ENCODE data around the gene MYOM1. TPM values are rescaled to one million over a fixed set of nuclear protein-coding genes. Genes with fewer than 3 reads are reported as not detected.
"Not testable (repeated sequence)": the region's sequence is repeated elsewhere in the genome, so short reads cannot be mapped to it uniquely, and the experiment has no call there.

MYOM1 gene
- total RNA-seq, 1 donor from 2014 or later, result 0.26 TPM

DNA sequence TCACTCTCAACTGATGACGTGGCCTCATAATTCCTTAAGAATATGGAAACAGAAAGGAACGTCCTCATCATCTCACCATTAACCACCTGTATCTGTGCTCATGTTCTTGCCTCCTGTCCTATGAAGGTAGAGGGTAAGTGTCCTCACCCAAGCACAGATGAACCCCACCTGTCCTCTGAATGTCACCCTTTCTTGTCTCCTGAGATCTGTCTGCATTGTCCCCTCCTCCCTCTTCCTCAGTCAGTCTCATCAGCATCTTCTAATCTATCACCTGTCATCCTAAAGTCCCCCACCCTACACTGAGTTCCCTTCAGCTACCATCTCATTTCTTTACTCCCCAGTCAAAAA lies 167.4 kb downstream of the MYOM1 start:
- no peaks in the 10 kb centered on the region for H3K36me3 ChIP-seq (ENCODE audit: control insufficient read depth, insufficient read depth, low read length)
- no peak overlapping the region for H3K4me3 ChIP-seq (ENCODE audit: low read depth, low read length)
- TF ChIP-seq, protein P1, sequence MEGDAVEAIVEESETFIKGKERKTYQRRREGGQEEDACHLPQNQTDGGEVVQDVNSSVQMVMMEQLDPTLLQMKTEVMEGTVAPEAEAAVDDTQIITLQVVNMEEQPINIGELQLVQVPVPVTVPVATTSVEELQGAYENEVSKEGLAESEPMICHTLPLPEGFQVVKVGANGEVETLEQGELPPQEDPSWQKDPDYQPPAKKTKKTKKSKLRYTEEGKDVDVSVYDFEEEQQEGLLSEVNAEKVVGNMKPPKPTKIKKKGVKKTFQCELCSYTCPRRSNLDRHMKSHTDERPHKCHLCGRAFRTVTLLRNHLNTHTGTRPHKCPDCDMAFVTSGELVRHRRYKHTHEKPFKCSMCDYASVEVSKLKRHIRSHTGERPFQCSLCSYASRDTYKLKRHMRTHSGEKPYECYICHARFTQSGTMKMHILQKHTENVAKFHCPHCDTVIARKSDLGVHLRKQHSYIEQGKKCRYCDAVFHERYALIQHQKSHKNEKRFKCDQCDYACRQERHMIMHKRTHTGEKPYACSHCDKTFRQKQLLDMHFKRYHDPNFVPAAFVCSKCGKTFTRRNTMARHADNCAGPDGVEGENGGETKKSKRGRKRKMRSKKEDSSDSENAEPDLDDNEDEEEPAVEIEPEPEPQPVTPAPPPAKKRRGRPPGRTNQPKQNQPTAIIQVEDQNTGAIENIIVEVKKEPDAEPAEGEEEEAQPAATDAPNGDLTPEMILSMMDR (IDR thresholded peaks at IDR 0.05; ENCODE audit: insufficient read depth, low read length, severe bottlenecking), result no peak
- no peak for DNase-seq (ENCODE audit: low read depth)
- FAIRE-seq, result no peak
- no peaks in the 10 kb centered on the region for H3K27me3 ChIP-seq (ENCODE audit: control insufficient read depth, insufficient read depth, low read length)

DNA sequence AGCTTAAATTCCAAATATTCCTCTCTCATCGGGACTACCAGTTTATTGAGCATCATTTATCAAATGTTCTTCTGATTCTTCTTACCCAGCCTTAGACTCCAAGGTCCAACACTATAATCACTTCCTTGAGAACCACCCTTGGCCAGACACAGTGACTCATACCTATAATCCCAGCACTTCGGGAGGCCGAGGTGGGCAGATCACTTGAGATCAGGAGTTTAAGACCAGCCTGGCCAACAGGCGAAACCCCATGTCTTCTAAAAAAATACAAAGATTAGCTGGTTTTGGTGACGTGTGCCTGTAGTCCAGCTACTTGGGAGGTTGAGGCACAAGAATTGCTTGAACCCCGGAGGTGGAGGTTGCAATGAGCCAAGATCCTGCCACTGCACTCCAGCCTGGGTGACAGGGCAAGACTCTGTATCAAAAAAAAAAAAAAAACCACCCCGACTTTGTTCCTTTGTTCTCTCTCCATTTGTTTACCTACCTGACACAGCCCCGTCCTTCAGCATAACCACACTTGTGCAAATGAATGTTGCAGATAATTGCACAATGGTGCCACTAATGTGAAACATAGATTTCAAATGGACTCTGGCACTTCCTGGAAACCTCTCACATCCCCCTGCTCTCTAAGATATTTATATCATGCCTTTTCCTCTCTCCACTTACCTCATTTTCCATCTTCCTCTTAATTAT lies 167.9 kb downstream of the MYOM1 start:
- FAIRE-seq, result no peak
- no peaks in the 10 kb centered on the region for H3K36me3 ChIP-seq (ENCODE audit: control insufficient read depth, insufficient read depth, low read length)
- TF ChIP-seq, protein P1 (IDR thresholded peaks at IDR 0.05; ENCODE audit: insufficient read depth, low read length, severe bottlenecking), result no peak
- no peaks in the 10 kb centered on the region for H3K27me3 ChIP-seq (ENCODE audit: control insufficient read depth, insufficient read depth, low read length)
- peak; percentile 70 for DNase-seq (ENCODE audit: low read depth)
- H3K4me3 ChIP-seq (ENCODE audit: low read depth, low read length), result no peak overlapping the region

DNA sequence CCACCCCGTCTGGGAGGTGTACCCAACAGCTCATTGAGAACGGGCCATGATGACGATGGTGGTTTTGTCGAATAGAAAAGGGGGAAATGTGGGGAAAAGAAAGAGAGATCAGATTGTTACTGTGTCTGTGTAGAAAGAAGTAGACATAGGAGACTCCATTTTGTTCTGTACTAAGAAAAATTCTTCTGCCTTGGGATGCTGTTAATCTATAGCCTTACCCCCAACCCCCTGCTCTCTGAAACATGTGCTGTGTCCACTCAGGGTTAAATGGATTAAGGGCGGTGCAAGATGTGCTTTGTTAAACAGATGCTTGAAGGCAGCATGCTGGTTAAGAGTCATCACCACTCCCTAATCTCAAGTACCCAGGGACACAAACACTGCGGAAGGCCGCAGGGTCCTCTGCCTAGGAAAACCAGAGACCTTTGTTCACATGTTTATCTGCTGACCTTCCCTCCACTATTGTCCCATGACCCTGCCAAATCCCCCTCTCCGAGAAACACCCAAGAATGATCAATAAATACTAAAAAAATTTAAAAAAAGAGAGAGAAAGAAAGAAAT lies 169.8 kb downstream of the MYOM1 start:
- H3K27me3 ChIP-seq (ENCODE audit: control insufficient read depth, insufficient read depth, low read length); H3K4me3 ChIP-seq (ENCODE audit: low read depth, low read length); H3K36me3 ChIP-seq (ENCODE audit: control insufficient read depth, insufficient read depth, low read length); DNase-seq (ENCODE audit: low read depth); FAIRE-seq: not testable (repeated sequence)

DNA sequence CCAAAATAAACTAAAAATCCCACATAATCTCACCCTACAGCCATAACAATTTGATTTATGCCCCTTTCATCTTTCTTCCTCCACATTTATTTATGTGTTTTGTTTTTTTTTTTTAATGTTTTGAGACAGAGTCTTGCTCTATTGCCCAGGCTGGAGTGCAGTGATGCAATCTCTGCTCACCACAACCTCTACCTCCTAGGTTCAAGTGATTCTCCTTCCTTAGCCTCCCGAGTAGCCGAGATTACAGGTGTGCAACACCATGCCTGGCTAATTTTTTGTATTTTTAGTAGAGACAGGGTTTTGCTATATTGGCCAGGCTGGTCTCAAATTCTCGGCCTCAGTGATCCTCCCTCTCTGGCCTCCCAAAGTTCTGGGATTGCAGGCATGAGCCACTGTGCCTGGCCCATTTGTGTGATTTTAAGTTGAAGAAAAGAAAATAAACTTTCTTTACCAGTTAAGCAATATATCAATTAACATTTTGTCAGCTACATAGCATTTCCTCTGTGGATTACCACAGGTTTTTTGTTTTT lies 170.9 kb downstream of the MYOM1 start:
- Histone ChIP-seq H3K36me3 (ENCODE audit: control insufficient read depth, insufficient read depth, low read length) (no peaks in the 10 kb centered on the region), H3K4me3 (ENCODE audit: low read depth, low read length) (no peak overlapping the region), H3K27me3 (ENCODE audit: control insufficient read depth, insufficient read depth, low read length) (no peaks in the 10 kb centered on the region)
- no peak for DNase-seq (ENCODE audit: low read depth)
- no peak for FAIRE-seq
- TF ChIP-seq, protein P1 (IDR thresholded peaks at IDR 0.05; ENCODE audit: insufficient read depth, low read length, severe bottlenecking), result no peak

DNA sequence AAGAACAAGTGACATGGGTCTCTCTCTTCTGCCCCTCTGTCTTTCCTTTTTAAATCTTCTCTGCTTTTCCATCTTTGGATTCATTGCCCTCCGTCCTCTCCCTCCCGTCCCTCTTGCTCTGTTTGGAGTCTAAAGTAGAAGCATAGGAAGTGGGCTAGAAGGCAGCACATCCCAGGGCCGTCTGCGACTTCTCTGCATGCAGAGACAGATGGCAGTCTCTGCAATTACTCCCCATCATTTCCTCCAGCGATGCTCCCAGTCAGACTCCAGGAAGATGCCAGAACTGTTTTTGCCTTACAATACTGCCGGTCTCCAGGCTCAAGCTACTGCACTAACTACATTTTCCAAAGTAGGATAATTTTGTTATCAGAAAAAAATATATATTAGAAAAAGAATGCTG lies 171.6 kb downstream of the MYOM1 start:
- no peak for DNase-seq (ENCODE audit: low read depth)

DNA sequence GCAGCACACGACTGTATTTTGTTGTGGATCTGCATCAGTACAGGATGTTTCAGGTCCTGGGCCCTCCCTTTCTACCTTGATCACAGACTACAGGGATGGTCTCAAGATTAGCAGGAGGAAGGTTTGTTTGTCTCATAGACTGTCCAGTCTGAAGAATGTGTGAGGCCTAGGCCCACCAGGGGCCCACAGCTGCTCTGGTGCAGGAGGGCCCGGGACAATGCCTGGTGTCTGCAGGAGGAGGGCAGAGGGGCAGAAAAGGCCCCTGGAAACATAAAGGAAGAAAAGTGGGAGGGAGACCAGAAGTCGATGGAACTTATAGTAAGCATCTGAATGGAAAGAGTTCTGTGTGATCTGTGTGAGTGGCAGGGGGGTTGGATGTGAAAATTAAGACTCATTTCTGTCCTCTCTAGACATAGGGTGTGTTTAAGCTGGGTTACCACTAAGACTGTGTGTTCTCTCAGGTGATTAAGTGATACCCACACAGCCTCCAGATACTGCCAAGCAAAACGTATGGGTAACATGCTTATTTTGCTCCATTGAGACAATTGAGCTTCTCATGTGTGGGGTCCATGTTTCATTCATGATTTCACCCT lies 173.5 kb downstream of the MYOM1 start:
- Histone ChIP-seq H3K4me3 (ENCODE audit: low read depth, low read length) (no peak overlapping the region), H3K27me3 (ENCODE audit: control insufficient read depth, insufficient read depth, low read length) (no peaks in the 10 kb centered on the region), H3K36me3 (ENCODE audit: control insufficient read depth, insufficient read depth, low read length) (no peaks in the 10 kb centered on the region)
- TF ChIP-seq, protein P1 (IDR thresholded peaks at IDR 0.05; ENCODE audit: insufficient read depth, low read length, severe bottlenecking), result no peak
- no peak for FAIRE-seq
- DNase-seq (ENCODE audit: low read depth), result no peak

More for the DNA sequence above, 171.6 kb downstream of the MYOM1 start:
- no peak for FAIRE-seq
- Histone ChIP-seq H3K27me3 (ENCODE audit: control insufficient read depth, insufficient read depth, low read length) (no peaks in the 10 kb centered on the region), H3K36me3 (ENCODE audit: control insufficient read depth, insufficient read depth, low read length) (no peaks in the 10 kb centered on the region), H3K4me3 (ENCODE audit: low read depth, low read length) (no peak overlapping the region)
- TF ChIP-seq, protein P1 (IDR thresholded peaks at IDR 0.05; ENCODE audit: insufficient read depth, low read length, severe bottlenecking), result no peak

Measured in bronchial epithelial cell (primary cell).